ENCODE measurements around the gene NEK6.

NEK6 gene

GRCh38 chr9:124390794-124391658, 133.3 kb downstream of the NEK6 start:
- DNase-seq = no peak

DNA sequence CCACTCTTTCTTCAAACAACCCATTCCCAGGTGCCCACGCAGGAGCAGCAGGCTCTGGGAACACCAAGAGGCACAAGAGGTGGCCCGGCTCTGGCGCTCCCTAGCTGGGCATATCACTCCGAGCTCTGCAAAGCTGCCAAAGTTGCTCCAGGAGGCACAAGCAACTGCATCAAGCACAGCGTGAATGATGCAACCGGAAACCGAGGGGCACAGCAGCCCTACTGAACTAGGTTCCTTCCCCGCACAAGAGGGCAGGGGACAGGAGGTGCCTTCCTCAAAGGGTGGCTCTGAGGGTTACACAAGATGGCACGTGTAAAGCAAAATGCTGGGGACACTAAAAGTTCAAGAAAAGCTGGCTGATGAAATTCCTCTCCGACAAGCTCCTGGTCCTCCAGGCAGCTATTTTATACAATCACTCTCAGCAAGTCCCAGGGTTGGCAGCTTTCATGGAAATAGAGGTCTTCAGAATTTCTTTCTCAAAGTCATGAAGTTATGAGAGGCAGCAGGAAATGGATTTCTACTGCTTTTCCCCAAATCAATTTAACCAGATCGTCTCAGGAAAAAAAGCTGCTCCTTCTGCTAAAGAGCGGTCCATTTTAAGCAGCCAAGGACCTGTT, 134.6 kb downstream of the NEK6 start:
- DNase-seq = peak in 1 of 58 donors; percentile 29

GRCh38 chr9:124392871-124393460, 135.2 kb downstream of the NEK6 start:
- peak in 49 of 58 donors; percentile 14 to 85 (median 58) for DNase-seq

DNA sequence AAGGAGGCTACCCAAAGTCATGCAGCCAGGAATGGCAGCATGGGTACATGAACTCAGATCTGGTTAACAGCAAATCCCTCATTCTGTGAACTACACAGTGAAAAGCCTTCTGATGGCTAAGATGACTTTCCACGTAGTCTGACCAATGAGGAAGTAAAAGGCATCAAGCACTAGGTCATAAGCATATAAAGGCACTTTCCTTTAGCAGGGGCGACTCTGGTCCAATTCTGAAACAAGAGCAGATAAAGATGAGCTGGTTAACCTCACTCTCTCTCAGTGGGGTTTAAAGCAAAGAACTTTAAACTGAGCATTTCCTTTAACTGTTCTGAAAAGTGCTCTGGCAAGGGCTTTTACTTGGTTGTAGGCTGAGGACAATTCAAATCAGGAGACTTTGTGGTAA, 136.4 kb downstream of the NEK6 start:
- DNase-seq = no peak

- DNase-seq = no peak
Observed at GRCh38 chr9:124394596-124394995, 136.8 kb downstream of the NEK6 start.

DNA sequence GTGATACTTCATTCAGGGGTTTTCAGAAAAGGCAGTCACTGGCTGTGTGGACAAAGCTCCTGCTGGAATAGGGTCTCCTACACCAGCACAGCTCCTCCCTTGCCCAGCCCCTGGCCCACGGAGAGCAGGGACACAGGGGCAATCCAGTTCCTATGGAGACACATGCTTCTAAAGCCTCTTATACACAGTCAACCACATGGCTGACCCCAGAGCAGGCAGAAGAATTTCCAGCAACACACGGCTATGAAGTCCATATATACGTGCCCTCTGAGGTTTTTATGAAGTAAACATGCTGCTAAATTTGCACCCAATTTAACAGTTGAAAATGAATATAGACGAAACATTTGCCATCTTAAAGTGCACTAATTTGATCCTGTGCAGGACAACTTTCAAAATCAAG, 138.1 kb downstream of the NEK6 start:
- no peak for DNase-seq

DNA sequence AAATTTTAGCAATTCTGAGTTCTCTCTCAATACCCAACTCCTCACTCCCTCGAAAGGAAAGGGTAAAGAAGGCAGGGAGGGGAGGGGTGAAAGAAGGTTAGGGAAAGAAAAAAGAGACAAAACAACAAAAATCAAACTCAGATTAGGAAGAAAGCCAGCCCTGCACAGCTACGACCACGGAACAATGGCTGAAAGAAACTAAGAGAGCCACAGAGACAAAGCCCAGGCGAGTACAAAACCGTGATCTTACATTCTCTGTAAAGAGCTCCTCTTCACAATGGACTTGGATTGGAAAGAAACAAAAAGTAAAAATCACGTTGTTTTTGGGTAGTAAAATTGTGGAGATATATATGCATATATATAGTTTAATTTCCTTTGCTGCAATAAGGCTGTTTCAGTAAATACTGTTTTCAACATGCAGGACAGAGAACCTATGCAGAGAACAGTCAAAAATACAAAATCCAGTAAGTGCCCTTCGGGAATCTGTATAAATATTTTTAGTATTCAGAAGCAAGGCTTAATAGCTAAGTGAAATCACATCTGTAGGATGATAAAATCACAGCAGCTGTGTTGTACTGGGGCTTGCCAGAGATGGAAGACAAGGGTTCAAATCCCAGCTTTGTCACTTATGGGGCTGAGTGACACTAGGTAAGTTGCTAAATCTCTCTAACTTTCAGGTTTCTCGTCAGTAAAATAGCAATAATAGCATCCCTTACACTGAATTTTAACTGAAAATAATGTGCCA, 140.6 kb downstream of the NEK6 start:
- DNase-seq = no peak

GRCh38 chr9:124399323-124399967, 141.7 kb downstream of the NEK6 start:
- peak in 3 of 58 donors; percentile 28 to 44 (median 41) for DNase-seq

DNA sequence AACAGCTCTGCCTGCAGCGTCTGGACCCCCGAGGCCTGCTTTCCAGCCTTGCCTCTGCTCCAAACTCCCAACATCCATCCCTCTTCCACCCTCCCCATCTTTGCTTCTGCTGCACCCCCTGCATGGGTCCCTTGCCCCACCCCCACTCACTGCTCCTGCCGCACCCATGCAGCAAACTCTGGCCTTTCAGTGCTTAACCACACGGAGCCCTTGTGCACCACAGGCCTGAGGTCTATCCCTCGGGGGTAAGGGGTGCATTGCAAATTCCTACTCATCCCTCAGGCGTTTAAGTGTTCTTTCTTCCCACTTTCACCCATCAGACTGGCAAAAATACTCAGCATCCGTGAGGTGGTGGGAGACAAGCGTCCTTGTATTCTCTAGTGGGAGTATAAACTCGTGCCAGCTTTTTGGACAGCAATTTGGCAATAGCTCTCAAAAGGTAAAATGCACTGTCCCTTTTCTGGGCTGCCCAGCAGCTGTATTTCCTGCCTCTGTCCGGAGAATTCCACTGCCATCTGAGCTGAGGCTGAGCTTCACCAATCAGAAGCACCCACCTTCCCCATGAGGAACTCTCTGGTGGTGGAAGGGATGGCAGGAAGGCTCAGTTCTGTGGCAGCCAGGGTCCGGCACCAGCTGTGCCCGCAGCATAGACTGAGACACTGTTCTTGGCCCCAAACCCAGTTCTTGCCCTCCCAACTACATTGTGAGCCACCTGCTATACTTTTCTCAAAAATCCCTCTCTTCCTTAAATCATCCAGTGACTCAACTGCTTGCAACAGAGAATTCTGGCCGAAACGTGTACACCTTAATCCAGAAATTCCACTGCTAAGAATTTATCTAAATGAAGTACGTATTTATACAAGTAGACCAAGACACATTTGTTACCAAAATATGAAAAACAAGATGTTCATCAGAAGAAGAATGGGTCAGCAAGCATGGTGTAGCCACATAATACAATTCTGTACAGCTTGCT, 142.5 kb downstream of the NEK6 start:
- DNase-seq = no peak
